ENCODE results near the gene ARRB2. TPM values are rescaled to one million over a fixed set of nuclear protein-coding genes. Genes with fewer than 3 reads are reported as not detected.

The ARRB2 gene
- total RNA-seq, 1 donor from 2014 or later: 33.3 TPM

- H3K4me3 ChIP-seq: no peak overlapping the region
- H3K4me3 Mint-ChIP-seq: no peak overlapping the region
- H3K4me1 Mint-ChIP-seq: peaks cover 8% of the 10 kb centered on the region
- peaks cover 5% of the 10 kb centered on the region for H3F3A ChIP-seq (ENCODE audit: low read depth)
- H3K36me3 ChIP-seq: no peaks in the 10 kb centered on the region
- H3K79me2 ChIP-seq (ENCODE audit: low read depth): no peaks in the 10 kb centered on the region
- peaks cover 14% of the 10 kb centered on the region for H4K20me1 ChIP-seq (ENCODE audit: low read depth)
- H3K36me3 Mint-ChIP-seq: no peaks in the 10 kb centered on the region
- no peaks in the 10 kb centered on the region for H3K9me3 Mint-ChIP-seq
- no peak overlapping the region for H3K27ac Mint-ChIP-seq
- TF ChIP-seq CTCF (IDR thresholded peaks at IDR 0.05) (no peak), EZH2 (IDR thresholded peaks at IDR 0.05) (no peak), EZH2phosphoT487 (IDR thresholded peaks at IDR 0.05) (no peak)
- H3K27me3 ChIP-seq: no peaks in the 10 kb centered on the region
- peaks cover 7% of the 10 kb centered on the region for H3K27me3 Mint-ChIP-seq (ENCODE audit: insufficient read depth, low read depth)
- no peak overlapping the region for H3K9ac ChIP-seq
- H3K4me2 ChIP-seq: no peak overlapping the region
- no peak overlapping the region for H3K27ac ChIP-seq
- no peak for DNase-seq (ENCODE audit: low spot score)
- no peak overlapping the region for H2AFZ ChIP-seq (replicated peaks)
- no peaks in the 10 kb centered on the region for H3K4me1 ChIP-seq
- H3K9me3 ChIP-seq (ENCODE audit: low read depth): no peaks in the 10 kb centered on the region
Measured at GRCh38 chr17:4728124-4728523, 17.7 kb downstream of the ARRB2 start.

DNA sequence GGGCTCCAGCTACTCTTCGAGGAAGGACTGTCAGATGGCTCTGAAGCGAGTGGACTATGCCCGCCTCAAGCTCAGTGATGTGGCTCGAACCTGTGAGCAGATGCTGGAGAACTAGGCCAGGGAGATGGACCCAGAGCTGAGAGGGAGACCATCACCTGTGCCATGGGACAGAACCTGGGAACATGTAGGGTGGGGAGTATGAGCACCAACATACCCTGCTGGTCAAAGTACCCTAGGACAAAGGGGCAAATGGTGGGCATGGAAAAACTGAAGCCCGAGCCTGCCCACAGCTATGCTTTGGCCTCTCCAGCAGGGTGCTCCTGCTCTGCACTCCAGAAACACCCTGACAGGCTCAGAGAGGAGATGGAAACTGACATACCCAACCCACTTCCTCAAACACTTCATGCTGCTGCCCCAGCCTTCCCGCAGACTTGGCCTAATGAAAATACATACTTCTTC lies 22.7 kb downstream of the ARRB2 start:
- no peaks in the 10 kb centered on the region for H3K9me3 ChIP-seq (ENCODE audit: low read depth)
- H3K36me3 Mint-ChIP-seq: no peaks in the 10 kb centered on the region
- no peak overlapping the region for H2AFZ ChIP-seq (replicated peaks)
- H3K9ac ChIP-seq: no peak overlapping the region
- H3K4me2 ChIP-seq: no peak overlapping the region
- no peak overlapping the region for H3K4me3 Mint-ChIP-seq
- TF ChIP-seq CTCF (IDR thresholded peaks at IDR 0.05) (peak; percentile 11), EZH2 (IDR thresholded peaks at IDR 0.05) (no peak), EZH2phosphoT487 (IDR thresholded peaks at IDR 0.05) (no peak)
- H3K36me3 ChIP-seq: no peaks in the 10 kb centered on the region
- peaks cover 34% of the 10 kb centered on the region for H3K27me3 ChIP-seq
- H3K9me3 Mint-ChIP-seq: no peaks in the 10 kb centered on the region
- no peak overlapping the region for H3K27ac ChIP-seq
- no peaks in the 10 kb centered on the region for H3K4me1 ChIP-seq
- no peak overlapping the region for H3K4me3 ChIP-seq
- no peak overlapping the region for H3K27ac Mint-ChIP-seq
- peaks cover 5% of the 10 kb centered on the region for H3F3A ChIP-seq (ENCODE audit: low read depth)
- H3K27me3 Mint-ChIP-seq (ENCODE audit: insufficient read depth, low read depth): peaks cover 22% of the 10 kb centered on the region
- no peak for DNase-seq (ENCODE audit: low spot score)
- H3K79me2 ChIP-seq (ENCODE audit: low read depth): no peaks in the 10 kb centered on the region
- peaks cover 8% of the 10 kb centered on the region for H3K4me1 Mint-ChIP-seq
- peaks cover 14% of the 10 kb centered on the region for H4K20me1 ChIP-seq (ENCODE audit: low read depth)

DNA sequence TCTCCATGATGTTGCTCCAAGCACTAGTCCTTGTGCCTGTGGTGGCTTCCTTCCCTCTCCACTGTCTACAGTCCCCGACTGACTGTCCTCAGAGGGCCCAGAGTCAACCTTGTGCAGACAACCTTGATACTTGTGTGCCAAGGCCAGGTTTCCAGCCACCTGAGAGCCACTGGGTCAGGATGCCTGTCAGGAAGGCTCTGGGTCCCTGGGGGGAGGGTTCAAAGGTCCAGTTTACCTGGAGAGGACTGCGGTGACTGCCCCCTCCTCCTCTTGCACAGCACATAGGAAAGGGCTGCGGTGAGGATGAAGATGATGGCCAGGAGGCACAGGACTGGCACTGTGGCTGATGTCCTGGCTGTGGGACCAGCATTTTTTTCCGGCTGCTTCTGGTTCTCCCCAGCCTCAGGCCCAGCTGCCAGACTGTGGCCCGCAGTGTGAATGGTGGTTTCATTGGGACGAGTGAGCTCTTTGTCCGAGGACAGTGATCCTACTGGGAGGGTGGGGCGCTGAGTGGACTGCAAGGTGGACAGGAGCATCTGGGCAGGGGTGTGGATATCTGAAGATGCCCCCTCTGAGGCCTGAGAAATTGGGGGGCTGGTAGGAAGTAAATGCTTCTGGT lies 24.5 kb downstream of the ARRB2 start:
- no peak overlapping the region for H3K27ac ChIP-seq
- H3K4me3 Mint-ChIP-seq: no peak overlapping the region
- peaks cover 14% of the 10 kb centered on the region for H3K4me1 Mint-ChIP-seq
- H3K9ac ChIP-seq: no peak overlapping the region
- DNase-seq (ENCODE audit: low spot score): no peak
- no peak overlapping the region for H3K4me3 ChIP-seq
- peaks cover 6% of the 10 kb centered on the region for H3F3A ChIP-seq (ENCODE audit: low read depth)
- no peak overlapping the region for H2AFZ ChIP-seq (replicated peaks)
- H3K27ac Mint-ChIP-seq: no peak overlapping the region
- TF ChIP-seq EZH2phosphoT487 (IDR thresholded peaks at IDR 0.05) (no peak), CTCF (IDR thresholded peaks at IDR 0.05) (no peak), EZH2 (IDR thresholded peaks at IDR 0.05) (no peak)
- peaks cover 37% of the 10 kb centered on the region for H3K27me3 Mint-ChIP-seq (ENCODE audit: insufficient read depth, low read depth)
- no peaks in the 10 kb centered on the region for H3K9me3 Mint-ChIP-seq
- H3K4me2 ChIP-seq: no peak overlapping the region
- peaks cover 53% of the 10 kb centered on the region for H3K27me3 ChIP-seq
- H3K36me3 Mint-ChIP-seq: no peaks in the 10 kb centered on the region
- H4K20me1 ChIP-seq (ENCODE audit: low read depth): peaks cover 20% of the 10 kb centered on the region
- no peaks in the 10 kb centered on the region for H3K9me3 ChIP-seq (ENCODE audit: low read depth)
- H3K4me1 ChIP-seq: peaks cover 3% of the 10 kb centered on the region
- H3K79me2 ChIP-seq (ENCODE audit: low read depth): no peaks in the 10 kb centered on the region
- no peaks in the 10 kb centered on the region for H3K36me3 ChIP-seq

All from neural progenitor cell (in vitro differentiated cells).